ENCODE data around the gene TTYH1. TPM values are rescaled to one million over a fixed set of nuclear protein-coding genes. Genes with fewer than 3 reads are reported as not detected.
"Not testable (repeated sequence)": the region's sequence is repeated elsewhere in the genome, so short reads cannot be mapped to it uniquely, and the experiment has no call there.

The TTYH1 gene
- total RNA-seq, 1 donor: not detected

- H2AFZ ChIP-seq (ENCODE audit: low read length); H3K36me3 ChIP-seq (ENCODE audit: insufficient read depth, low read length); DNase-seq (ENCODE audit: insufficient read length, low spot score, missing footprints); H3K4me2 ChIP-seq (ENCODE audit: insufficient read depth, low read length); H3K79me2 ChIP-seq (ENCODE audit: insufficient read depth, low read length); H3K27ac ChIP-seq (ENCODE audit: low read depth, low read length); H3K4me1 ChIP-seq (ENCODE audit: insufficient read depth, low read length); H3K27me3 ChIP-seq (ENCODE audit: insufficient read depth, low read length); H3K4me3 ChIP-seq (ENCODE audit: insufficient read depth, low read length); H4K20me1 ChIP-seq (ENCODE audit: insufficient read depth, low read length); H3K9me3 ChIP-seq (ENCODE audit: low read depth, low read length): not testable (repeated sequence)
These were observed 43.8 kb upstream of the TTYH1 start for GRCh38 chr19:54371453-54371852.

- Histone ChIP-seq H3K36me3 (ENCODE audit: insufficient read depth, low read length) (no peaks in the 10 kb centered on the region), H3K9me3 (ENCODE audit: low read depth, low read length) (no peaks in the 10 kb centered on the region), H3K79me2 (ENCODE audit: insufficient read depth, low read length) (no peaks in the 10 kb centered on the region), H4K20me1 (ENCODE audit: insufficient read depth, low read length) (no peaks in the 10 kb centered on the region), H3K27ac (ENCODE audit: low read depth, low read length) (no peak overlapping the region), H3K4me1 (ENCODE audit: insufficient read depth, low read length) (no peaks in the 10 kb centered on the region), H3K4me2 (ENCODE audit: insufficient read depth, low read length) (no peak overlapping the region), H2AFZ (ENCODE audit: low read length) (no peak overlapping the region), H3K27me3 (ENCODE audit: insufficient read depth, low read length) (no peaks in the 10 kb centered on the region), H3K4me3 (ENCODE audit: insufficient read depth, low read length) (no peak overlapping the region)
- no peak for DNase-seq (ENCODE audit: insufficient read length, low spot score, missing footprints)
- TF ChIP-seq CTCF (IDR thresholded peaks at IDR 0.05; ENCODE audit: extremely low read depth, low read depth, low read length): no peak
These were observed 41.3 kb upstream of the TTYH1 start for GRCh38 chr19:54373781-54374631.

- not testable (repeated sequence) for H3K79me2 ChIP-seq (ENCODE audit: insufficient read depth, low read length); H3K4me3 ChIP-seq (ENCODE audit: insufficient read depth, low read length); H3K27me3 ChIP-seq (ENCODE audit: insufficient read depth, low read length); H2AFZ ChIP-seq (ENCODE audit: low read length); H3K9me3 ChIP-seq (ENCODE audit: low read depth, low read length); DNase-seq (ENCODE audit: insufficient read length, low spot score, missing footprints); H3K36me3 ChIP-seq (ENCODE audit: insufficient read depth, low read length); H3K4me2 ChIP-seq (ENCODE audit: insufficient read depth, low read length); H3K27ac ChIP-seq (ENCODE audit: low read depth, low read length); H3K4me1 ChIP-seq (ENCODE audit: insufficient read depth, low read length); H4K20me1 ChIP-seq (ENCODE audit: insufficient read depth, low read length)
These were observed 39.9 kb upstream of the TTYH1 start for GRCh38 chr19:54375181-54375938.

GRCh38 chr19:54376610-54377285 is 38.5 kb upstream of the TTYH1 start:
- no peaks in the 10 kb centered on the region for H3K4me1 ChIP-seq (ENCODE audit: insufficient read depth, low read length)
- no peak overlapping the region for H3K4me3 ChIP-seq (ENCODE audit: insufficient read depth, low read length)
- no peak overlapping the region for H3K4me2 ChIP-seq (ENCODE audit: insufficient read depth, low read length)
- no peak for TF ChIP-seq CTCF (IDR thresholded peaks at IDR 0.05; ENCODE audit: extremely low read depth, low read depth, low read length)
- H3K9me3 ChIP-seq (ENCODE audit: low read depth, low read length): no peaks in the 10 kb centered on the region
- H4K20me1 ChIP-seq (ENCODE audit: insufficient read depth, low read length): no peaks in the 10 kb centered on the region
- no peaks in the 10 kb centered on the region for H3K27me3 ChIP-seq (ENCODE audit: insufficient read depth, low read length)
- DNase-seq (ENCODE audit: insufficient read length, low spot score, missing footprints): peak; percentile 48
- no peak overlapping the region for H2AFZ ChIP-seq (ENCODE audit: low read length)
- H3K27ac ChIP-seq (ENCODE audit: low read depth, low read length): no peak overlapping the region
- H3K79me2 ChIP-seq (ENCODE audit: insufficient read depth, low read length): no peaks in the 10 kb centered on the region
- no peaks in the 10 kb centered on the region for H3K36me3 ChIP-seq (ENCODE audit: insufficient read depth, low read length)
